ACHN (cell line): ENCODE measurements around the gene SLC4A8.

Experiments used
- DNase-seq: peaks from one replicate; pipeline ENCODE4 v3.0.0-alpha.2; 2015
- in situ Hi-C: cut with HindIII; loops from 2 replicates; pipeline ENCODE4 v1.10.0; 2017; ENCODE audit warnings: low sequenced_read_pairs, low pct_ligation_motif_present, low pct_unique_long_range_greater_than_20kb

The SLC4A8 gene

DNA sequence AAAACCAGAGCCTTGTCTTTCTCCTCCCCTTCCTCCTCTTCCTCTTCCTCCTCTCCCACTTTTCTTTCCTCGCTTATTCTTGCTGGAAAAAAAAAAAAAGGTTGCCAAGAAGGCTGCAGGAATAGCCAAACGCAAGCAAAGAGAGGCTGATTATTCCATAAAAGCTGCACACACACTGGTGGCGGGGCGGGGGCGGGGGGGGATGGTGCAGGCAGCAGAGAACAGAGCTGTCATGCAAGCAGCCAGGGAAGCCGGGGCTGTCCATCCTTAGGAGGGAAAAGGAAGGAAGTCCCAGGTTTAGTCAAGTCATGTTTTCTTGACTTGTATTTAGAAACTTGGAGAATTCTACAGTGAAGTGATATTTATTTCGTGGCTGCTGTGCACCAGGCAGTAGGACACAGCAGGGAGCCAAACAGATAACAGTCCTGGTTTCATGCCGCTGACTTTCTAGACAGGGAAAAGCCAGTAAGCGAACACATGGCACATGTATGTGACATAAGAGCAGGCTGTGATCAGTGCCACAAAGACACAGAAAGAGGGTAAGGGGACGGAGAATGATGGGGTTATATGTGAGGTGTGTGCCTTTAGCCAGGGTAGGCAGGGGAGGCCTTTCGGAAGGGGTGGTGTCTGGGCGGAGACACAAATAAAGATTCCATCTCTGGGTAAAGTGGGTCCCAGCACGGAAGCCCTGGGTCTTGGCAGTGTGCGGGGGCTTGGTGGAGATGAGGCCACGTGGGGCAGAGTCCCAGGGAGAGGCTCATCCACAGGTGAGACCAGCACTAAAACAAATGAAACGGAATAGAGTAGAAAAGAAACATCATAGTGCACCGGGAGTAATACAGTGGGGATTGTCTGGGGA, 109.8 kb downstream of the SLC4A8 start:
- in situ Hi-C loops = no loop called here
- no peak for DNase-seq

DNA sequence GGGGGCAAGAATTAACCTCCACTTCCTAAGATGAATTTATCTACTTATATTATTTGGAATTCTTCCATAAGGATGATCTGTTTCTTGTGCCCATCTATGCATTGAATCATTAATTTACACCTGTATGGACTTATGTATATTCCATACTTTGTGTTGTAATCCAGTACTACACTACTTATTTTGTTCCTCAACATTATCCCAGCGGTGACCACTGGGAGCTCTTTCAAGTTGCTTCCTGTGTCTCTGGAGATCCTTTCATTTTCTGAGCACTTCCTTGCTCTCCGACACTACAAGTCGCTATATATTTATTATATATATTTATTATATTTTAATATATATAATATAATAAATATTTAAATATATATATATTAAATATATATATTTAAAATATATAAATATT, 111.5 kb downstream of the SLC4A8 start:
- in situ Hi-C loops = no loop called here
- no peak for DNase-seq

GRCh38 chr12:51538149-51538548, 113.5 kb downstream of the SLC4A8 start:
- DNase-seq = no peak
- in situ Hi-C loops = no loop called here

DNA sequence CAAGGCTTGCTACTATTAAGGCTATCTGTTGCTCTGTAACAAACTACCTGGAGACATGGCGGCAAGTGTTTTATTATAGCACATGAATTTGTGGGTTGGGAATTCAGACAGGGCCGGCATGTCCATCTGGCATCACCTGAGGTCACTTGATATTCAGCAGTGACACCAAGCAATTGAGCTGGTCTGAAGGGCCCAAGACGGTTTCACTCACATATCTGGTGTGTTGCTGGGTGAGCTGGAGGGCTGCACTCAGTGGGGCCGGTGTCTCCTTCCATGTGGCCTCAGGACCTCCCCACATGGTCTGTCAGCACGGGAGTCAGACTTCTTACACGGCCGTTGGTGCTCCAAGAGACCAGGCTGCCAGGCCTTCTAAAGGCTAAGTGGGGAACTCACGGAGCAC, 114.0 kb downstream of the SLC4A8 start:
- DNase-seq = no peak
- in situ Hi-C loops = no loop called here

GRCh38 chr12:51540996-51541395, 116.4 kb downstream of the SLC4A8 start:
- in situ Hi-C loops = no loop called here
- DNase-seq = no peak

GRCh38 chr12:51546097-51546496, 121.5 kb downstream of the SLC4A8 start:
- no peak for DNase-seq
- in situ Hi-C loops = no loop called here

- no peak for DNase-seq
- in situ Hi-C loops = no loop called here
Measured at GRCh38 chr12:51547606-51548005, 123.0 kb downstream of the SLC4A8 start.

GRCh38 chr12:51548241-51548640, 123.6 kb downstream of the SLC4A8 start:
- in situ Hi-C loops = no loop called here
- no peak for DNase-seq

GRCh38 chr12:51549637-51550036, 125.0 kb downstream of the SLC4A8 start:
- no peak for DNase-seq
- in situ Hi-C loops = no loop called here
